Hepatocyte (in vitro differentiated cells): ENCODE measurements around the gene SLC25A14. TPM values are rescaled to one million over a fixed set of nuclear protein-coding genes. Genes with fewer than 3 reads are reported as not detected.
A peak's percentile ranks its signal among the peaks of the same experiment; 100 is the strongest.
"Not testable (repeated sequence)": the region's sequence is repeated elsewhere in the genome, so short reads cannot be mapped to it uniquely, and the experiment has no call there.

Experiments used
- DNase-seq: peaks from one replicate; pipeline ENCODE4 v3.0.0-alpha.2; 2016; ENCODE audit warnings: low spot score
- H2AFZ ChIP-seq: fragments of 200-600 bp; sonication (generic); 2 replicates; pipeline ENCODE4 v1.6.0; 2016; ENCODE audit warnings: antibody characterized with exemption, mild to moderate bottlenecking
- H3K27ac ChIP-seq: fragments of 200-600 bp; sonication (generic); 2 replicates; pipeline ENCODE4 v1.5.1; 2016; ENCODE audit warnings: mild to moderate bottlenecking
- H3K27me3 ChIP-seq: fragments of 200-600 bp; sonication (generic); 2 replicates; pipeline ENCODE4 v1.6.1; 2016
- H3K36me3 ChIP-seq: fragments of 200-600 bp; sonication (generic); replicated peaks from 2 replicates; pipeline ENCODE4 v1.5.1; 2016; ENCODE audit warnings: low read depth; ENCODE audit not compliant: insufficient read depth
- H3K4me1 ChIP-seq: fragments of 200-600 bp; sonication (generic); 2 replicates; pipeline ENCODE4 v1.5.1; 2016; ENCODE audit warnings: mild to moderate bottlenecking, moderate library complexity; ENCODE audit not compliant: insufficient read depth
- H3K4me2 ChIP-seq: fragments of 200-600 bp; sonication (generic); 2 replicates; pipeline ENCODE4 v1.6.0; 2016
- H3K4me3 ChIP-seq: fragments of 200-600 bp; sonication (generic); 2 replicates; pipeline ENCODE4 v1.5.1; 2016; ENCODE audit warnings: mild to moderate bottlenecking
- H3K79me2 ChIP-seq: fragments of 200-600 bp; sonication (generic); 2 replicates; pipeline ENCODE4 v1.6.0; 2017; ENCODE audit warnings: mild to moderate bottlenecking
- H3K9me2 ChIP-seq: fragments of 200-600 bp; sonication (generic); replicated peaks from 2 replicates; pipeline ENCODE4 v1.6.0; 2017; ENCODE audit warnings: mild to moderate bottlenecking; ENCODE audit not compliant: insufficient read depth
- H3K9me3 ChIP-seq: fragments of 200-600 bp; sonication (generic); 2 replicates; pipeline ENCODE4 v1.5.1; 2016; ENCODE audit warnings: low read depth, mild to moderate bottlenecking
- H4K20me1 ChIP-seq: fragments of 200-600 bp; sonication (generic); 2 replicates; pipeline ENCODE4 v1.6.0; 2016; ENCODE audit warnings: mild to moderate bottlenecking; ENCODE audit not compliant: insufficient read depth, poor library complexity, severe bottlenecking
- CTCF ChIP-seq: fragments of 200-600 bp; sonication (generic); IDR thresholded peaks from 2 replicates; pipeline ENCODE4 v1.5.1; 2016; ENCODE audit warnings: antibody characterized with exemption, mild to moderate bottlenecking; ENCODE audit not compliant: poor library complexity
- EZH2 ChIP-seq: fragments of 200-600 bp; sonication (generic); IDR thresholded peaks from 2 replicates; pipeline ENCODE4 v1.6.1; 2016; ENCODE audit warnings: antibody characterized with exemption, mild to moderate bottlenecking, borderline replicate concordance
- EZH2phosphoT487 ChIP-seq: fragments of 200-600 bp; sonication (generic); IDR thresholded peaks from one replicate; pipeline ENCODE4 v1.6.1; 2018; ENCODE audit warnings: antibody characterized with exemption, mild to moderate bottlenecking, low read depth, moderate library complexity; ENCODE audit not compliant: unreplicated experiment, severe bottlenecking
- WGBS: methylation state at CpG from one replicate; pipeline ENCODE4 v1.1.6; 2016; ENCODE audit warnings: low lambda C conversion rate; ENCODE audit errors: missing lambda C conversion rate; 5-methylcytosine and 5-hydroxymethylcytosine counted together
- polyA plus RNA-seq: library from polyadenylated mRNA; unstranded; fragments of >200 nt; fragmentation: Nextera tagmentation; extraction: Ambion mirVana; gene quantifications from 2 replicates; pipeline ENCODE4 v1.2.1, GENCODE V29; 2016
- total RNA-seq: library from RNA; depleted of rRNA; stranded (reverse); fragments of >200 nt; gene quantifications from 2 replicates; pipeline ENCODE4 v1.2.3, GENCODE V29; 2014

SLC25A14 gene
- total and polyA plus RNA-seq, 2 experiments from 2014 or later, result 16.0 to 18.9 TPM

GRCh38 chrX:130340271-130340670 is 552 bp downstream of the SLC25A14 start:
- H3K27ac ChIP-seq, result peak overlapping the region; percentile 71

GRCh38 chrX:130343411-130343810 is 3.7 kb downstream of the SLC25A14 start:
- no peaks in the 10 kb centered on the region for H3K9me3 ChIP-seq
- no peaks in the 10 kb centered on the region for H3K27me3 ChIP-seq
- H3K4me2 ChIP-seq, result no peak overlapping the region
- no peaks in the 10 kb centered on the region for H4K20me1 ChIP-seq
- DNase-seq, result no peak
- no peak overlapping the region for H3K4me3 ChIP-seq
- no peaks in the 10 kb centered on the region for H3K36me3 ChIP-seq
- H3K4me1 ChIP-seq, result no peaks in the 10 kb centered on the region
- H3K27ac ChIP-seq, result no peak overlapping the region
- 71% methylated on average over 1 of the region's 1 CpG for WGBS
- no peaks in the 10 kb centered on the region for H3K9me2 ChIP-seq
- H2AFZ ChIP-seq, result no peak overlapping the region
- TF ChIP-seq CTCF (no peak), EZH2phosphoT487 (no peak)
- no peaks in the 10 kb centered on the region for H3K79me2 ChIP-seq

More at GRCh38 chrX:130340271-130340670, 552 bp downstream of the SLC25A14 start:
- H3K9me3 ChIP-seq, result no peaks in the 10 kb centered on the region
- H3K4me2 ChIP-seq, result peak overlapping the region; percentile 84
- H2AFZ ChIP-seq, result peak overlapping the region; percentile 49
- H3K79me2 ChIP-seq, result no peaks in the 10 kb centered on the region
- TF ChIP-seq CTCF (no peak), EZH2 (no peak), EZH2phosphoT487 (no peak)
- no peaks in the 10 kb centered on the region for H4K20me1 ChIP-seq
- peak overlapping the region; percentile 77 for H3K4me3 ChIP-seq
- WGBS, result 38% methylated on average over 9 of the region's 9 CpGs
- no peaks in the 10 kb centered on the region for H3K27me3 ChIP-seq
- no peaks in the 10 kb centered on the region for H3K9me2 ChIP-seq
- no peak for DNase-seq
- no peaks in the 10 kb centered on the region for H3K36me3 ChIP-seq
- no peaks in the 10 kb centered on the region for H3K4me1 ChIP-seq

- no peak overlapping the region for H3K27ac ChIP-seq
- no peaks in the 10 kb centered on the region for H3K36me3 ChIP-seq
- H3K4me3 ChIP-seq, result no peak overlapping the region
- H3K9me2 ChIP-seq, result no peaks in the 10 kb centered on the region
- no peaks in the 10 kb centered on the region for H3K27me3 ChIP-seq
- H4K20me1 ChIP-seq, result no peaks in the 10 kb centered on the region
- H3K79me2 ChIP-seq, result no peaks in the 10 kb centered on the region
- TF ChIP-seq EZH2phosphoT487, result no peak
- TF ChIP-seq CTCF, result no peak
- TF ChIP-seq EZH2, result no peak
- no peaks in the 10 kb centered on the region for H3K9me3 ChIP-seq
- no peaks in the 10 kb centered on the region for H3K4me1 ChIP-seq
- no peak for DNase-seq
- 52% methylated on average over 1 of the region's 1 CpG for WGBS
- H2AFZ ChIP-seq, result no peak overlapping the region
- no peak overlapping the region for H3K4me2 ChIP-seq
Measured at GRCh38 chrX:130347321-130347720, 7.6 kb downstream of the SLC25A14 start.

GRCh38 chrX:130351567-130351966 is 11.8 kb downstream of the SLC25A14 start:
- WGBS, result 82% methylated on average over 3 of the region's 3 CpGs
- Histone ChIP-seq H3K4me3 (no peak overlapping the region), H3K79me2 (no peaks in the 10 kb centered on the region), H3K9me2 (no peaks in the 10 kb centered on the region), H3K27me3 (no peaks in the 10 kb centered on the region), H3K27ac (no peak overlapping the region), H3K36me3 (no peaks in the 10 kb centered on the region), H3K4me2 (no peak overlapping the region), H3K4me1 (no peaks in the 10 kb centered on the region), H2AFZ (no peak overlapping the region), H3K9me3 (no peaks in the 10 kb centered on the region), H4K20me1 (no peaks in the 10 kb centered on the region)
- TF ChIP-seq EZH2phosphoT487 (no peak), EZH2 (no peak), CTCF (no peak)
- no peak for DNase-seq

GRCh38 chrX:130352050-130352449 is 12.3 kb downstream of the SLC25A14 start:
- H4K20me1 ChIP-seq, H3K9me2 ChIP-seq, H3K4me2 ChIP-seq, H3K4me3 ChIP-seq, H3K79me2 ChIP-seq, DNase-seq, H3K27me3 ChIP-seq, H3K4me1 ChIP-seq, H3K9me3 ChIP-seq, H3K27ac ChIP-seq, H2AFZ ChIP-seq, H3K36me3 ChIP-seq: not testable (repeated sequence)
- WGBS, result 85% methylated on average over 1 of the region's 1 CpG
